Measurements from ENCODE around the gene NKTR.

- no peak for TF ChIP-seq USF1 (CRISPR knock-in tag; IDR thresholded peaks at IDR 0.05)
- no peak for TF ChIP-seq POLR2AphosphoS5 (IDR thresholded peaks at IDR 0.05; ENCODE audit: control insufficient read depth, insufficient read depth, low read depth, low read length)
- TF ChIP-seq POLR2A (conservative IDR thresholded peaks at IDR 0.05) = no peak
- TF ChIP-seq NKRF (IDR thresholded peaks at IDR 0.05; ENCODE audit: borderline replicate concordance) = no peak
- TF ChIP-seq CBX5 (IDR thresholded peaks at IDR 0.05; ENCODE audit: borderline replicate concordance, low read depth) = no peak
- no peak for TF ChIP-seq EZH2 (IDR thresholded peaks at IDR 0.05; ENCODE audit: borderline replicate concordance, low read depth, low read length)
- no peak for TF ChIP-seq CTCF (IDR thresholded peaks at IDR 0.05 in 2 of 3, conservative IDR thresholded peaks at IDR 0.05 in 1 of 3; ENCODE audit: insufficient read depth in 2 of 3, low read depth in 1 of 3, low read length in 3 of 3)
- TF ChIP-seq ZNF592 (IDR thresholded peaks at IDR 0.05) = no peak
- TF ChIP-seq ZNF12 (CRISPR knock-in tag; IDR thresholded peaks at IDR 0.05) = peak; percentile 99
- TF ChIP-seq BHLHE40 (IDR thresholded peaks at IDR 0.05; ENCODE audit: low read length) = no peak
These were observed 68.3 kb downstream of the NKTR start for GRCh38 chr3:42668793-42669217.

Measured in K562 (cell line).